Right lobe of liver (tissue), 4 donors: ENCODE measurements around the gene KIF6.

Experiments used
- CTCF ChIP-seq, 4 donors: fragments of 200-600 bp in 3 of 4; fragments of 450-650 bp in 1 of 4; IDR thresholded peaks; one replicate each; pipeline versions ENCODE4 v1.5.1 to v1.8.0; 2016 to 2022; ENCODE audit warnings: antibody characterized with exemption in 4 of 4, mild to moderate bottlenecking in 2 of 4
- POLR2A ChIP-seq: fragments of 450-650 bp; IDR thresholded peaks from one replicate; pipeline ENCODE4 v1.6.1; 2017; ENCODE audit warnings: antibody characterized with exemption, mild to moderate bottlenecking
- donor health status: DM: no; HTN: no; CAD: no.
- donor health status: DM: no; HTN: no; CAD: no.
- donor health status: DM: no; HTN: yes; CAD: no.

- TF ChIP-seq CTCF (IDR thresholded peaks at IDR 0.05), result no peak
- no peak for TF ChIP-seq POLR2A
Measured at GRCh38 chr6:39430871-39431523, 294.2 kb downstream of the KIF6 start.
